ENCODE data around the gene CDKL5.

CDKL5 gene

DNA sequence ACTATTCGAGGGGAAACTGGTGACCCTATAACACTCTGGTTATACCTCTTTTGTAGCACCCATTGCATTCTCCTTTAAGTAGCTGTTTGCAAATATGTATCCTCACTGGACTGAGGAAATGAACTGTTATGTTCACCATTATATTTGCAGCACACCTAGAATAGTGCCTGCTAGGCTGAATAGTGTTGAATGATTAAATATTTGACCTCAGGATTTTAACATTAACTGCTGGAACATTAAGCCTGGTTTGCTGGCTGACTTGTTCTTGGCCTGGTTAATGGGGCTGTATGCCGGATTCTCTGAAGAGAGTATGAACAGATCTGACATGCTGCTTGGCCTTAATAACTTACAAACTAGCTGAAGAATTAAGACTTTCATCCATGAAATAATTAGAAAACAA lies 166.4 kb downstream of the CDKL5 start:
- no peak for TF ChIP-seq ZFX (IDR thresholded peaks at IDR 0.05)
- TF ChIP-seq, protein P1, sequence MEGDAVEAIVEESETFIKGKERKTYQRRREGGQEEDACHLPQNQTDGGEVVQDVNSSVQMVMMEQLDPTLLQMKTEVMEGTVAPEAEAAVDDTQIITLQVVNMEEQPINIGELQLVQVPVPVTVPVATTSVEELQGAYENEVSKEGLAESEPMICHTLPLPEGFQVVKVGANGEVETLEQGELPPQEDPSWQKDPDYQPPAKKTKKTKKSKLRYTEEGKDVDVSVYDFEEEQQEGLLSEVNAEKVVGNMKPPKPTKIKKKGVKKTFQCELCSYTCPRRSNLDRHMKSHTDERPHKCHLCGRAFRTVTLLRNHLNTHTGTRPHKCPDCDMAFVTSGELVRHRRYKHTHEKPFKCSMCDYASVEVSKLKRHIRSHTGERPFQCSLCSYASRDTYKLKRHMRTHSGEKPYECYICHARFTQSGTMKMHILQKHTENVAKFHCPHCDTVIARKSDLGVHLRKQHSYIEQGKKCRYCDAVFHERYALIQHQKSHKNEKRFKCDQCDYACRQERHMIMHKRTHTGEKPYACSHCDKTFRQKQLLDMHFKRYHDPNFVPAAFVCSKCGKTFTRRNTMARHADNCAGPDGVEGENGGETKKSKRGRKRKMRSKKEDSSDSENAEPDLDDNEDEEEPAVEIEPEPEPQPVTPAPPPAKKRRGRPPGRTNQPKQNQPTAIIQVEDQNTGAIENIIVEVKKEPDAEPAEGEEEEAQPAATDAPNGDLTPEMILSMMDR (conservative IDR thresholded peaks at IDR 0.05): no peak
- no peak overlapping the region for H3K27ac ChIP-seq

DNA sequence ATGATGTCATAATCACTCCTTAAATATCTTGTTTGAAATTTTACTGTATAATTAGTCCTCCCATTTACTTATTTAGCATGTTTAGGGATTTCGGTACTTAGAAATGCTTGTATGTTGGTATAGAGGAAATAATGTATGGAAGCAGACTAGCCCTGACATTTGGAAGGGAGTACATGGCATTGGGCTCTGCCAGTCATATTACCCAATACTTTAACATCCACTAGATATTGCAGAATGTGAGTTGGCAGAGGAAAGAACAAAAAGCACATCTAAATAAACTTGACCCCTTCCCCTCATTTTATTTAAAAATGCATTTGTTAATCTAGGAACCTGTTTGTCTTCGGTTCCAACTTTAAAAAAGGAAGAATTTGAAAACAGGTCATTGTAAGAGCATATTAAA lies 168.7 kb downstream of the CDKL5 start:
- no peak for TF ChIP-seq ZFX (IDR thresholded peaks at IDR 0.05)
- TF ChIP-seq, protein P1 (conservative IDR thresholded peaks at IDR 0.05): no peak
- no peak overlapping the region for H3K27ac ChIP-seq

DNA sequence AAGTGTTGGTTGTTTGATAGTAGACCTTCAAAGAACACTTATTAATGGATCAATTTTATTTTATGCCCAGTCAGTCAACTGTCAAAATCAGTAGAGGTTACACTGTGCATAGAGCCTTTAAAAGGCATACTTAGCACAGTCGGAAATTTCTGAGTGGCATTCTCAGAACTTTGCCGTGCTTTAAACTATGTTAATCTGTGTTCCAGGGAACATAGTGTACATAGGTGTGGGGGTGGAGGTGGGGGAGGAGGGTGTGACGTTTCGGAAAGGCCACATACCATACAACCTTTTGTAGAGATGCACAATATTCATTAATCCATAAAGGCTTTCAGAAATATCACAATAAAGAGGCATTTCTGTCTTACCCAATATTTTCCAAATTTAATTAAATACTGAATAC lies 170.7 kb downstream of the CDKL5 start:
- TF ChIP-seq ZFX (IDR thresholded peaks at IDR 0.05): no peak
- TF ChIP-seq, protein P1 (conservative IDR thresholded peaks at IDR 0.05): no peak
- H3K27ac ChIP-seq: no peak overlapping the region

DNA sequence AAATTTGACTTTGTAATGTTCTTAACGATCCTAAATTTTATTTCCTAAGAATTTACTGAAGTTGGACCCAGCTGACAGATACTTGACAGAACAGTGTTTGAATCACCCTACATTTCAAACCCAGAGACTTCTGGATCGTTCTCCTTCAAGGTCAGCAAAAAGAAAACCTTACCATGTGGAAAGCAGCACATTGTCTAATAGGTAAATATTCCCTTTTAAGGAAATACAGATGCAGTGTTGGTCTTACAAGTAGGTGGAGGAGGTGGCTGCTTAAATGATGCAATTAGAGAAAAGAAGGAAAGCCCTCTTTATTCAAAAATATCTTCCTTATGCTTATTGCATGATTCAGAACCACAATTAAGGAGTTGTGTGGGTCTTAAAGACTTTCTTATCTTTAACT lies 173.0 kb downstream of the CDKL5 start:
- no peak overlapping the region for H3K27ac ChIP-seq
- TF ChIP-seq ZFX (IDR thresholded peaks at IDR 0.05): no peak
- TF ChIP-seq, protein P1 (conservative IDR thresholded peaks at IDR 0.05): no peak

DNA sequence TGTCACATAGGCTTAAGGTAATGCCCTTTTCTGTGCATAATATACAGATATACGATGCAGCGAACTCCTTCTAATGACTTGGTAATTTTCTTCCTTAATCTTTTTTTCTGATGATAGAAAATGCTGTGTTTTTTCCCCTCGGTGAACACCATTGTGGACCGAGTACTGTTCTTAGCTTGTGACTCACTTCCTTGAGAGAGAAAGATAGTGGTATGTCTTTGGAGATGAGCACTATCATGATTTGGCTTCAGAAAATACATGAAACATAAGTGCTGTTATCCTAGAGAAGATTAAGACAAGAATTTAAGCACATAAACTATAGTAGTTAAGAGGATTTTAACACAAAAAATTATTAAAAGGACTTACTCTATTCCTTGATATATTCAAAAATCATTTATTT lies 182.6 kb downstream of the CDKL5 start:
- TF ChIP-seq ZFX (IDR thresholded peaks at IDR 0.05): no peak
- H3K27ac ChIP-seq: no peak overlapping the region

DNA sequence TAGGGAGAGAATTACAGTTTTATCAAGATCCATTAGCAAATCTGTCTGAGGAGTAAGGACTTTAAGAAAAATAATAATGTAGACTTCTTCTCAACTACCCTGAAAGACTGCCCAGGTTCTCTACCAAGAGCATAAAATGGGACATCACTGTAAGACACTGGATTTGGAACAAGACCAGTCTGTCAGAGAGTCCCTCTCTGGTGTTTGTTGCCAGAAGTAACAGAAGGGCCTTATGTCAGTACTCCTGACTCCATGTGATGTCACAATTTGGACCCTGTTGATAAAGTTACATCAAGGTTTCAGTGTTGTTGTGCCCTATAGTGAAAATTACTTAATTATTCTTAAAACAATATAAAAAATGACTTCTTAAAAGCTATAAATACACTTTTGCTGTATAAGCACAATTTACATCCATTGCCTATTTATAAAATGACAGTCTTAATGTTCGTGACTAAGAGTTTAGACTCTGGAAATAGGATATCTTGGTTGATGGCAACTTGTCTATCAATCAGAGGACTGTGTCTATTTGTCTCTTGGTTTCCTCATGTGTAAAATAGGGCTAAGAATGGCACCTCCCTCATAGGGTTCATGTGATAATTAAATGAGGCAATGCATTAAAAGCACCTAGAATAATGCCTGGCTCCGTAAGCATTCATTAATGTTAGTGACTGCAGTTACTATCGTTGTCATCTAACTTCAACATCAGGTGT lies 188.7 kb downstream of the CDKL5 start:
- no peak for TF ChIP-seq ZFX (IDR thresholded peaks at IDR 0.05)
- TF ChIP-seq, protein P1 (conservative IDR thresholded peaks at IDR 0.05): no peak
- no peak overlapping the region for H3K27ac ChIP-seq

DNA sequence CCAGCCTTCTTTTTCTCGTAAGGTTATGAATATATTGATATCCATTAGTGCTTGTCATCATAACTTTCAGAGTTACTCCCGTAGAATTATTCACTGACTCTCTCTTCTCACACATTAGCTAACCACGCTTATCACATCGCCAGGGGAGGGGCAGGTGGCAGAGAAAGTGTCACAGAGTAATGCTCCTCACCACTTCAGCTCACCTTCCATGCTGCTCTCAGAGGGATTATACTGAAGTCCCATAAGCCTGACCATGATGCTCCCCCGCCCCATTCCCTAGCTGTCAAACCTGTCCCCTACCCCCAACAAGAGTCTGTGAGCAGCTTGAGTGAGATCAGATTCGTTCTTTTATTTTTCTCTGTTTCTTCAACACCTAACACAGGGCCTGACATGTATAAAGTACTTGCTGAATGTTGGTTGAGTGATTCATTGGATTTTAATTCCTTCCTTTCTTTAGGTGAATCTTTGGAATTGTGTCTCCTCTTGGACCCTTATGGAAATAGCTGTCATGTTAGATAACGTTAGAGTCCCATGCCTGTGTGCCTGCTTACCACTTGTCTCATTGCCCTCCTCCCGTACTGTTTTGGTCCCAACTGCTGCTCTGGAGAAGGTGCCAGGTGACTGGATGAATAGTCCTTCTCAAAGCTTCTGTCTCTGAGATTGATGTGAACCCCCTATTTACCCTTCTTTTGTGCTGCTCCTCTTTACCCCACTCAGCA lies 191.4 kb downstream of the CDKL5 start:
- no peak for TF ChIP-seq ZFX (IDR thresholded peaks at IDR 0.05)
- TF ChIP-seq, protein P1 (conservative IDR thresholded peaks at IDR 0.05): no peak
- no peak overlapping the region for H3K27ac ChIP-seq

DNA sequence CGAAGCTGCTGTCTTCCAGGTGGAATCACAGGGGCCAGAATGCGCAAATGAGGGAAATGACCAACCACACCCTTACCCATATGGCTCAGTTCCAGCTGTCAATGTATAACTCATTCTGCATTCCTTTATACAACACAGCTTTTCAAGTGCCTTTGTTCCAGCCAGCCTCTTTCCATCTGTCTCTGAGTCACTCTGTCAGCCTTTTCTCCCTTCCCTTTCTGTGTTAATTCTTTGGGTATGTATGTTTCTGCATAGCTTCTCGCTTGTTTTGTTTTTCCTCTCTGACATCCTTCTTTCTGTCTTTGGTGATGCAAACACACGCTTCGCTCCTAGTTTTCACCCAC lies 192.0 kb downstream of the CDKL5 start:
- no peak overlapping the region for H3K27ac ChIP-seq

More for the DNA sequence above, 192.0 kb downstream of the CDKL5 start:
- TF ChIP-seq ZFX (IDR thresholded peaks at IDR 0.05): no peak
- TF ChIP-seq, protein P1 (conservative IDR thresholded peaks at IDR 0.05): no peak
